OCI-LY7 (cell line): ENCODE data around the gene SEMA3D. TPM values are rescaled to one million over a fixed set of nuclear protein-coding genes. Genes with fewer than 3 reads are reported as not detected.

ENCODE experiments used
- BruUV-seq: library from RNA; stranded (reverse); fragments of 400-500 nt; replicated peaks from 2 replicates; lab custom pipeline; 2021; lab: Mats Ljungman, UMichigan
- CTCF ChIA-PET: fragments of 300-600 bp; sonication (Branson Sonifier 250); formaldehyde crosslinking; loops from one replicate; lab custom pipeline; 2022; ENCODE audit warnings: antibody characterized with exemption; ENCODE audit not compliant: unreplicated experiment; lab: Charles Lee
- POLR2A ChIA-PET: fragments of 300-600 bp; sonication (Branson Sonifier 250); formaldehyde crosslinking; loops from one replicate; lab custom pipeline; 2022; ENCODE audit warnings: antibody characterized with exemption; lab: Charles Lee
- DNase-seq: peaks from one replicate; pipeline ENCODE4 v3.0.0-alpha.2; 2015; ENCODE audit warnings: low spot score
- H2AFZ ChIP-seq: fragments of 200-600 bp; sonication (generic), shearing (Covaris generic); 2 replicates; pipeline ENCODE4 v1.6.1; 2014; ENCODE audit warnings: mild to moderate bottlenecking, antibody characterized with exemption, low read length, moderate library complexity
- H3K27ac ChIP-seq: fragments of 200-600 bp; sonication (generic); 2 replicates; pipeline ENCODE4 v1.5.1; 2014; ENCODE audit warnings: mixed run types, low read depth, mild to moderate bottlenecking, moderate library complexity, low read length, inconsistent platforms; ENCODE audit not compliant: poor library complexity, severe bottlenecking
- H3K36me3 ChIP-seq: fragments of 200-600 bp; sonication (generic); 2 replicates; pipeline ENCODE4 v1.6.1; 2014; ENCODE audit warnings: mild to moderate bottlenecking, antibody characterized with exemption, low read length, moderate library complexity, mixed read lengths; ENCODE audit not compliant: insufficient read depth
- H3K4me1 ChIP-seq: fragments of 200-600 bp; sonication (generic); 2 replicates; pipeline ENCODE4 v1.5.1; 2014; ENCODE audit warnings: mild to moderate bottlenecking, low read length; ENCODE audit not compliant: insufficient read depth, poor library complexity, severe bottlenecking
- H3K4me2 ChIP-seq: fragments of 200-600 bp; sonication (generic); 2 replicates; pipeline ENCODE4 v1.6.1; 2014; ENCODE audit warnings: mild to moderate bottlenecking, low read length
- H3K4me3 ChIP-seq: fragments of 200-600 bp; sonication (generic); 2 replicates; pipeline ENCODE4 v1.5.1; 2014; ENCODE audit warnings: mild to moderate bottlenecking, low read depth, low read length; ENCODE audit not compliant: poor library complexity, severe bottlenecking
- H3K79me2 ChIP-seq: fragments of 200-600 bp; sonication (generic); 2 replicates; pipeline ENCODE4 v1.6.1; 2016; ENCODE audit warnings: low read depth, mild to moderate bottlenecking, low read length, moderate library complexity, mixed read lengths; ENCODE audit not compliant: insufficient read depth
- H3K9me2 ChIP-seq: fragments of 200-600 bp; sonication (generic); 2 replicates; pipeline ENCODE4 v1.6.1; 2016; ENCODE audit warnings: mild to moderate bottlenecking, low read length, mixed read lengths; ENCODE audit not compliant: insufficient read depth
- H3K9me3 ChIP-seq: fragments of 200-600 bp; sonication (generic); 2 replicates; pipeline ENCODE4 v1.6.1; 2014; ENCODE audit warnings: mild to moderate bottlenecking, mixed run types, low read length, mixed read lengths
- H4K20me1 ChIP-seq: fragments of 200-600 bp; sonication (generic); 2 replicates; pipeline ENCODE4 v1.6.1; 2014; ENCODE audit warnings: mild to moderate bottlenecking, antibody characterized with exemption, low read length, moderate library complexity, mixed read lengths; ENCODE audit not compliant: insufficient read depth
- EZH2phosphoT487 ChIP-seq: fragments of 200-600 bp; sonication (generic); IDR thresholded peaks from 2 replicates; pipeline ENCODE4 v1.6.1; 2018; ENCODE audit warnings: low read depth, borderline replicate concordance, mild to moderate bottlenecking, mixed run types, antibody characterized with exemption, low read length, moderate library complexity, mixed read lengths
- intact Hi-C: fragments of 100-400 bp; cut with micrococcal nuclease; formaldehyde crosslinking; loops from one replicate; pipeline ENCODE4 v1.10.0; 2022; ENCODE audit not compliant: unreplicated experiment
- total RNA-seq, 2 experiments: library from RNA; depleted of rRNA in 1 of 2; stranded (reverse); fragments of >200 nt in 1 of 2; shearing (Covaris generic) in 1 of 2; gene quantifications; 2 replicates each; pipeline ENCODE4 v1.2.3, GENCODE V29; 2014 to 2022
- TF ChIP-seq, protein P1 (sequence below): fragments of 200-600 bp; sonication (generic); conservative IDR thresholded peaks from 2 replicates; pipeline ENCODE4 v1.5.1; 2014; ENCODE audit warnings: mild to moderate bottlenecking, antibody characterized with exemption, low read length, moderate library complexity, mixed read lengths

The SEMA3D gene
- total RNA-seq, 2 experiments from 2014 or later: not detected

DNA sequence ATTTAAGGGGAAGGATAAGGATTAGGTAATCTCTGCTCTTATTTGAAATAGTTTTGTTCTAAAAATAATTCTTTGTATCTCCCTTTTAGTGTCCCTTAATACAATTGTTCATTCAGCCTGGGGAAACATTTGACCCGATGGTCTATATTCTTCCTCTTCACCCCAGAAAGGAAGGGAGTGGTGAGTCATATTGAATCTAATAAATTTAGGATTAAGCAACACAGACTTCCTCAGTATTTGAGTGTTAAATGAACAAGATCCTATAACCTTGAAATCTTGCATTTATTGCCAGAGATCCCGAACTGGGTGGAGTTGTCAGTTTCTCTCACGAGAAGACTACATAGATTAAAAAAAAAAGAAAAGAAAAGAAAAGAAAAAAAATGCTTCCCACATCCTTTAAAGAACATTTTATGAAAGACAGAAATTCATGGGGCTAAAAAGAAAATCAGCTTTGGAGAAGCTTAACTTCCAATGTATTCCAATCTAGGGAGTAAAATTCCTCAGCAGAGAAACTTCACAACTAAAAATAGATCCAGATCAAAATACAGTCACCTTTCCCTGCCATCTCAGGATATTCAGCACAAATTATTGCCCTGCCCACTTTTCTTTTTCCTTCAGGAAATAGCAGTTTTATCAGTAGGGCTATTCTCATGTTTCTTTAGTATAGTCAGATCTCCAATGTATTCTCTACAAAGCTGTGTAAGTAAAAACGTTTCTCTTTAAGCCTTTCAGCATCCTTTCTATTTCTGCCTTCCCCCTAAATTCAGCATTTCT, 82.2 kb downstream of the SEMA3D start:
- no TSS peak for BruUV-seq
- TF ChIP-seq, protein P1, sequence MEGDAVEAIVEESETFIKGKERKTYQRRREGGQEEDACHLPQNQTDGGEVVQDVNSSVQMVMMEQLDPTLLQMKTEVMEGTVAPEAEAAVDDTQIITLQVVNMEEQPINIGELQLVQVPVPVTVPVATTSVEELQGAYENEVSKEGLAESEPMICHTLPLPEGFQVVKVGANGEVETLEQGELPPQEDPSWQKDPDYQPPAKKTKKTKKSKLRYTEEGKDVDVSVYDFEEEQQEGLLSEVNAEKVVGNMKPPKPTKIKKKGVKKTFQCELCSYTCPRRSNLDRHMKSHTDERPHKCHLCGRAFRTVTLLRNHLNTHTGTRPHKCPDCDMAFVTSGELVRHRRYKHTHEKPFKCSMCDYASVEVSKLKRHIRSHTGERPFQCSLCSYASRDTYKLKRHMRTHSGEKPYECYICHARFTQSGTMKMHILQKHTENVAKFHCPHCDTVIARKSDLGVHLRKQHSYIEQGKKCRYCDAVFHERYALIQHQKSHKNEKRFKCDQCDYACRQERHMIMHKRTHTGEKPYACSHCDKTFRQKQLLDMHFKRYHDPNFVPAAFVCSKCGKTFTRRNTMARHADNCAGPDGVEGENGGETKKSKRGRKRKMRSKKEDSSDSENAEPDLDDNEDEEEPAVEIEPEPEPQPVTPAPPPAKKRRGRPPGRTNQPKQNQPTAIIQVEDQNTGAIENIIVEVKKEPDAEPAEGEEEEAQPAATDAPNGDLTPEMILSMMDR: no peak
- TF ChIP-seq EZH2phosphoT487: no peak
- H3K9me3 ChIP-seq: no peaks in the 10 kb centered on the region
- H3K36me3 ChIP-seq: no peaks in the 10 kb centered on the region
- no peaks in the 10 kb centered on the region for H4K20me1 ChIP-seq
- no peak overlapping the region for H2AFZ ChIP-seq
- H3K27ac ChIP-seq: no peak overlapping the region
- intact Hi-C loops: no loop called here
- H3K4me1 ChIP-seq: no peaks in the 10 kb centered on the region
- ChIA-PET CTCF (no interaction called here), POLR2A (no interaction called here)
- H3K9me2 ChIP-seq: no peaks in the 10 kb centered on the region
- H3K79me2 ChIP-seq: no peaks in the 10 kb centered on the region
- H3K4me2 ChIP-seq: no peak overlapping the region
- H3K4me3 ChIP-seq: no peak overlapping the region
- DNase-seq: no peak

DNA sequence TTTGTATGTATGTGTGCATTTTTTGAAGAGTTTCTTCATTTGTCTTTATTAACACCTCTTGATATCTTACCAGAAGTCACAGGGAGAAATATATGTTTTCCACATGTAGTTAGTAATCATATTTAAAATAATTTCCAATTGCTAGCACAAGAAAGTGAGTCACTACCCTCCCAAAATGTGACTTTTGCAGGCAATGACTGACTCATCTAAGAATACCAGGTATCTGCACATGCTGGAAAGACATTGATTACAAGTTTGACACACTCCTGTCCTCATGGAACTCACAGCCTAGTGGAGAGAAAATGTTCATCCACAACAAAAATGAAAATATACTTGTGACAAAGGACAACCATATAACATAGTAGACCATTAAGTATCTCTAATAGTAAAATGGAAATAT, 82.9 kb downstream of the SEMA3D start:
- ChIA-PET POLR2A (no interaction called here), CTCF (no interaction called here)
- no peaks in the 10 kb centered on the region for H3K9me2 ChIP-seq
- H3K36me3 ChIP-seq: no peaks in the 10 kb centered on the region
- H3K79me2 ChIP-seq: no peaks in the 10 kb centered on the region
- DNase-seq: no peak
- no peaks in the 10 kb centered on the region for H4K20me1 ChIP-seq
- no peak for TF ChIP-seq EZH2phosphoT487
- H3K27ac ChIP-seq: no peak overlapping the region
- no TSS peak for BruUV-seq
- H3K9me3 ChIP-seq: no peaks in the 10 kb centered on the region
- H3K4me1 ChIP-seq: no peaks in the 10 kb centered on the region
- no peak overlapping the region for H3K4me3 ChIP-seq
- no peak overlapping the region for H3K4me2 ChIP-seq
- intact Hi-C loops: no loop called here
- no peak overlapping the region for H2AFZ ChIP-seq

DNA sequence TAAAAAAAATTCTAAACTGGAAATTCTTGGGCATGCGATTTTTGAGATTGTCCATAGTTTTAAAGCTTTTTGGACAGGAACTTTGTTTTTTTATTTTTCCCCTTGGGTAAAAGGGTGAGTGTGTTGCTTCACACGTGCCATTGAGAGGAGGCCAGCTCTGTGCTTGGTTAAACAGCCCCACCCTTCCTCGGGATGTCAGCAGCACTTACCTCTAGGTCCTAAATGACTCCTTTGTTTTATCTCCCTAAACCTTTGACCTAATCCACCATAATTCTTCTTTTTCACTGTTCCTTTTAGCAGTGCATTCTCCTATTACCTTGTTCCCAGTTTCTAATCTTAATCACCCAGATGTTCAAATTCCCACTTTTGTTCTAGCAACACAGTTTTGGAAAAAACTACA, 83.5 kb downstream of the SEMA3D start:
- Histone ChIP-seq H3K9me3 (no peaks in the 10 kb centered on the region), H4K20me1 (no peaks in the 10 kb centered on the region), H3K4me3 (no peak overlapping the region), H3K27ac (no peak overlapping the region), H3K79me2 (no peaks in the 10 kb centered on the region), H3K4me1 (no peaks in the 10 kb centered on the region), H3K36me3 (no peaks in the 10 kb centered on the region), H3K4me2 (no peak overlapping the region), H2AFZ (no peak overlapping the region), H3K9me2 (no peaks in the 10 kb centered on the region)
- no TSS peak for BruUV-seq
- ChIA-PET POLR2A (no interaction called here), CTCF (no interaction called here)
- no peak for DNase-seq
- intact Hi-C loops: no loop called here
- no peak for TF ChIP-seq EZH2phosphoT487
- TF ChIP-seq, protein P1: no peak
